ENCODE measurements around the gene ACER3. TPM values are rescaled to one million over a fixed set of nuclear protein-coding genes. Genes with fewer than 3 reads are reported as not detected.

The ACER3 gene
- total and polyA plus RNA-seq, 2 donors (not counting 1 experiment from before 2014, with no cell fraction given) = 3.3 to 12.9 TPM

GRCh38 chr11:76897233-76897632 lies 36.5 kb downstream of the ACER3 start:
- no peaks in the 10 kb centered on the region for H3K27me3 ChIP-seq (replicated peaks in 1 of 4; ENCODE audit: control extremely low read depth in 1 of 4, control insufficient read depth in 3 of 4, insufficient read depth in 4 of 4, low read length in 3 of 4)
- no peak for DNase-seq
- no peaks in the 10 kb centered on the region for H3K36me3 ChIP-seq (replicated peaks in 1 of 2; ENCODE audit: control extremely low read depth in 1 of 2, control insufficient read depth in 1 of 2, extremely low read depth in 1 of 2, insufficient read depth in 2 of 2, low read length in 1 of 2)
- no peak overlapping the region for H3K9ac ChIP-seq (ENCODE audit: low read length)
- POLR2A ChIA-PET = no interaction called here
- H3K4me1 ChIP-seq (ENCODE audit: control insufficient read depth in 2 of 2, insufficient read depth in 2 of 2, low read length in 2 of 2) = no peaks in the 10 kb centered on the region
- H3K79me2 ChIP-seq (ENCODE audit: control insufficient read depth, insufficient read depth, low read length) = peaks cover 5% of the 10 kb centered on the region
- intact Hi-C loops (cut with micrococcal nuclease) = no loop called here
- H3K9me3 Mint-ChIP-seq (ENCODE audit: insufficient read depth) = no peaks in the 10 kb centered on the region
- no peaks in the 10 kb centered on the region for H3K27me3 Mint-ChIP-seq
- TF ChIP-seq CTCF (IDR thresholded peaks at IDR 0.05) (no peak), EZH2 (IDR thresholded peaks at IDR 0.05; ENCODE audit: borderline replicate concordance, insufficient read depth, low read depth, low read length, poor library complexity, severe bottlenecking) (no peak)
- no peak overlapping the region for H3K4me3 Mint-ChIP-seq
- no peak overlapping the region for H3K27ac Mint-ChIP-seq
- no peak for ATAC-seq (ENCODE audit: low read depth)
- H3K4me3 ChIP-seq (ENCODE audit: control extremely low read depth in 1 of 5, extremely low read depth in 1 of 5, insufficient read depth in 1 of 5, low read depth in 2 of 5, low read length in 4 of 5) = no peak overlapping the region
- no peak overlapping the region for H3K27ac ChIP-seq (ENCODE audit: low read length in 2 of 2)
- CTCF ChIA-PET = no interaction called here
- H4K20me1 ChIP-seq (ENCODE audit: control insufficient read depth, insufficient read depth, low read length, poor library complexity, severe bottlenecking) = no peaks in the 10 kb centered on the region
- H3K4me1 Mint-ChIP-seq = no peaks in the 10 kb centered on the region
- H3K4me2 ChIP-seq (replicated peaks; ENCODE audit: low read depth, low read length, poor library complexity, severe bottlenecking) = no peak overlapping the region
- H2AFZ ChIP-seq (ENCODE audit: insufficient read depth, low read depth, low read length, poor library complexity, severe bottlenecking) = no peak overlapping the region
- no CpG with 5 or more reads among the region's 2 CpGs for WGBS (ENCODE audit: insufficient coverage)
- H3K9me3 ChIP-seq (ENCODE audit: control extremely low read depth in 1 of 3, control insufficient read depth in 2 of 3, insufficient read depth in 1 of 3, low read length in 2 of 3) = no peaks in the 10 kb centered on the region

GRCh38 chr11:76901144-76901543 lies 40.4 kb downstream of the ACER3 start:
- no peak overlapping the region for H3K9ac ChIP-seq (ENCODE audit: low read length)
- H3K9me3 ChIP-seq (ENCODE audit: control extremely low read depth in 1 of 3, control insufficient read depth in 2 of 3, insufficient read depth in 1 of 3, low read length in 2 of 3) = peaks cover 0 to 2% (median 0%) of the 10 kb centered on the region in 3 donors
- intact Hi-C loops (cut with micrococcal nuclease) = no loop called here

More at GRCh38 chr11:76901144-76901543, 40.4 kb downstream of the ACER3 start:
- 83% methylated on average over 1 of the region's 3 CpGs for WGBS (ENCODE audit: insufficient coverage)
- Histone ChIP-seq H3K4me3 (ENCODE audit: control extremely low read depth in 1 of 5, extremely low read depth in 1 of 5, insufficient read depth in 1 of 5, low read depth in 2 of 5, low read length in 4 of 5) (no peak overlapping the region), H3K36me3 (replicated peaks in 1 of 2; ENCODE audit: control extremely low read depth in 1 of 2, control insufficient read depth in 1 of 2, extremely low read depth in 1 of 2, insufficient read depth in 2 of 2, low read length in 1 of 2) (no peaks in the 10 kb centered on the region), H3K27me3 (replicated peaks in 1 of 4; ENCODE audit: control extremely low read depth in 1 of 4, control insufficient read depth in 3 of 4, insufficient read depth in 4 of 4, low read length in 3 of 4) (no peaks in the 10 kb centered on the region), H3K27ac (ENCODE audit: low read length in 2 of 2) (no peak overlapping the region), H2AFZ (ENCODE audit: insufficient read depth, low read depth, low read length, poor library complexity, severe bottlenecking) (no peak overlapping the region), H3K4me2 (replicated peaks; ENCODE audit: low read depth, low read length, poor library complexity, severe bottlenecking) (no peak overlapping the region), H3K4me1 (ENCODE audit: control insufficient read depth in 2 of 2, insufficient read depth in 2 of 2, low read length in 2 of 2) (no peaks in the 10 kb centered on the region), H4K20me1 (ENCODE audit: control insufficient read depth, insufficient read depth, low read length, poor library complexity, severe bottlenecking) (no peaks in the 10 kb centered on the region), H3K79me2 (ENCODE audit: control insufficient read depth, insufficient read depth, low read length) (no peaks in the 10 kb centered on the region)
- ChIA-PET POLR2A (no interaction called here), CTCF (no interaction called here)
- TF ChIP-seq CTCF (IDR thresholded peaks at IDR 0.05) (no peak), EZH2 (IDR thresholded peaks at IDR 0.05; ENCODE audit: borderline replicate concordance, insufficient read depth, low read depth, low read length, poor library complexity, severe bottlenecking) (no peak)
- no peaks in the 10 kb centered on the region for H3K27me3 Mint-ChIP-seq
- H3K4me1 Mint-ChIP-seq = no peaks in the 10 kb centered on the region
- H3K9me3 Mint-ChIP-seq (ENCODE audit: insufficient read depth) = peaks cover 4% of the 10 kb centered on the region
- no peak overlapping the region for H3K4me3 Mint-ChIP-seq
- ATAC-seq (ENCODE audit: low read depth) (no peak), DNase-seq (no peak)
- H3K27ac Mint-ChIP-seq = no peak overlapping the region
